GM12878 (cell line): ENCODE results near the gene DMRTB1. TPM values are rescaled to one million over a fixed set of nuclear protein-coding genes. Genes with fewer than 3 reads are reported as not detected.

ENCODE experiments used
- ATAC-seq: fragments of 200-7000 bp; cut with Tn5 transposase; 3 replicates; pipeline ENCODE4 v1.9.1; 2020; ENCODE audit warnings: mild to moderate bottlenecking, moderate library complexity
- BruUV-seq: library from RNA; stranded (reverse); fragments of 400-500 nt; replicated peaks from 2 replicates; lab custom pipeline; 2021; lab: Mats Ljungman, UMichigan
- CTCF ChIA-PET: fragments of 300-600 bp; sonication (Branson Sonifier 250); formaldehyde crosslinking; extraction: SDS; loops from one replicate; lab custom pipeline; 2021; ENCODE audit warnings: inconsistent platforms; lab: Yijun Ruan, JAX
- POLR2A ChIA-PET: fragments of 350-600 bp; formaldehyde crosslinking; extraction: SDS; loops from one replicate; lab custom pipeline; 2021; ENCODE audit warnings: inconsistent platforms; lab: Charles Lee
- RAD21 ChIA-PET: fragments of 300-600 bp; sonication (Branson Sonifier 250); formaldehyde crosslinking; loops from one replicate; lab custom pipeline; 2023; ENCODE audit warnings: antibody characterized with exemption; ENCODE audit not compliant: unreplicated experiment; lab: Charles Lee
- SMC1A ChIA-PET: fragments of 300-600 bp; sonication (Branson Sonifier 250); formaldehyde crosslinking; loops from one replicate; lab custom pipeline; 2023; ENCODE audit not compliant: unreplicated experiment, uncharacterized antibody; lab: Charles Lee
- DNase-seq: peaks from one replicate; pipeline ENCODE4 v3.0.0-alpha.2; 2011; ENCODE audit warnings: low read depth, low spot score
- FAIRE-seq: peaks from 3 replicates; lab custom pipeline; 2011; peaks lifted over from hg19 to GRCh38; lab: Jason Lieb, UNC
- H2AFZ ChIP-seq: 2 replicates; pipeline ENCODE4 v1.6.0; 2011; ENCODE audit warnings: low read depth, low read length, control low read depth; ENCODE audit not compliant: control insufficient read depth
- H3K27ac ChIP-seq: 2 replicates; pipeline ENCODE4 v1.5.1; 2011; ENCODE audit warnings: control low read depth; ENCODE audit not compliant: control insufficient read depth, insufficient read depth
- H3K27me3 ChIP-seq, 2 experiments: replicated peaks in 1 of 2; 2 replicates each; pipeline versions ENCODE4 v1.6.0 to v1.6.1; 2011; ENCODE audit warnings: low read length in 1 of 2; ENCODE audit not compliant: control insufficient read depth in 2 of 2, insufficient read depth in 2 of 2
- H3K36me3 ChIP-seq, 2 experiments: 2 replicates each; pipeline ENCODE4 v1.5.1; 2011; ENCODE audit warnings: low read length in 1 of 2; ENCODE audit not compliant: control insufficient read depth in 2 of 2, insufficient read depth in 2 of 2
- H3K4me1 ChIP-seq: 2 replicates; pipeline ENCODE4 v1.6.1; 2011; ENCODE audit warnings: mild to moderate bottlenecking, low read length, moderate library complexity, mixed read lengths; ENCODE audit not compliant: control insufficient read depth, insufficient read depth
- H3K4me2 ChIP-seq: 2 replicates; pipeline ENCODE4 v1.6.0; 2011; ENCODE audit warnings: control low read depth; ENCODE audit not compliant: control insufficient read depth, insufficient read depth
- H3K4me3 ChIP-seq: fragments of 200-600 bp; sonication (generic); 2 replicates; pipeline ENCODE4 v1.5.1; 2016
- H3K79me2 ChIP-seq: 2 replicates; pipeline ENCODE4 v1.6.0; 2011; ENCODE audit warnings: low read length; ENCODE audit not compliant: control insufficient read depth, insufficient read depth
- H3K9ac ChIP-seq: 2 replicates; pipeline ENCODE4 v1.8.0; 2011; ENCODE audit warnings: low read length, control low read depth, mixed read lengths; ENCODE audit not compliant: control insufficient read depth, insufficient read depth
- H3K9me3 ChIP-seq: replicated peaks from 3 replicates; pipeline ENCODE4 v1.5.1; 2011; ENCODE audit warnings: mild to moderate bottlenecking, low read length; ENCODE audit not compliant: control insufficient read depth, insufficient read depth
- H4K20me1 ChIP-seq: 2 replicates; pipeline ENCODE4 v1.6.0; 2011; ENCODE audit not compliant: control insufficient read depth, insufficient read depth
- BCL11A ChIP-seq: IDR thresholded peaks from 2 replicates; pipeline ENCODE4 v1.6.1; 2011; ENCODE audit warnings: low read depth, low read length
- EED ChIP-seq: sonication (generic); IDR thresholded peaks from 2 replicates; pipeline ENCODE4 v1.6.1; 2016; ENCODE audit warnings: antibody characterized with exemption, low read depth
- ESRRA ChIP-seq: IDR thresholded peaks from 2 replicates; pipeline ENCODE4 v1.6.1; 2012; ENCODE audit warnings: mild to moderate bottlenecking, low read length, improper control_type of control experiment
- FOS ChIP-seq: IDR thresholded peaks from 3 replicates; pipeline ENCODE4 v1.6.1; 2011; ENCODE audit warnings: borderline replicate concordance; ENCODE audit not compliant: insufficient read length; ENCODE audit errors: extremely low read depth
- KLF5 ChIP-seq: fragments of 450-650 bp; IDR thresholded peaks from 2 replicates; pipeline ENCODE4 v1.6.1; 2014; ENCODE audit warnings: mild to moderate bottlenecking; ENCODE audit not compliant: partially characterized antibody
- MLLT1 ChIP-seq: fragments of 450-650 bp; IDR thresholded peaks from 2 replicates; pipeline ENCODE4 v1.6.1; 2016; ENCODE audit warnings: mild to moderate bottlenecking
- NFXL1 ChIP-seq: fragments of 450-650 bp; IDR thresholded peaks from 2 replicates; pipeline ENCODE4 v1.6.1; 2017; ENCODE audit warnings: antibody characterized with exemption, mild to moderate bottlenecking, borderline replicate concordance
- POLR2A ChIP-seq: IDR thresholded peaks from 2 replicates; pipeline ENCODE4 v1.6.1; 2011; ENCODE audit warnings: low read depth, mild to moderate bottlenecking, low read length
- POLR2AphosphoS2 ChIP-seq: IDR thresholded peaks from 2 replicates; pipeline ENCODE4 v1.6.1; 2011; ENCODE audit warnings: low read depth, mild to moderate bottlenecking, low read length, improper control_type of control experiment, moderate library complexity
- RAD51 ChIP-seq: fragments of 450-650 bp; IDR thresholded peaks from 2 replicates; pipeline ENCODE4 v1.6.1; 2016; ENCODE audit warnings: moderate library complexity, mild to moderate bottlenecking, inconsistent platforms
- RELA ChIP-seq: fragments of 450-650 bp; IDR thresholded peaks from 2 replicates; pipeline ENCODE4 v1.8.0; 2014; ENCODE audit warnings: borderline replicate concordance; ENCODE audit not compliant: partially characterized antibody
- SMAD1 ChIP-seq: fragments of 450-650 bp; IDR thresholded peaks from 2 replicates; pipeline ENCODE4 v1.6.1; 2018; ENCODE audit warnings: mild to moderate bottlenecking, low read depth; ENCODE audit not compliant: partially characterized antibody
- TBL1XR1 ChIP-seq: IDR thresholded peaks from 2 replicates; pipeline ENCODE4 v1.6.1; 2012; ENCODE audit warnings: low read depth, low read length, improper control_type of control experiment
- TCF12 ChIP-seq: IDR thresholded peaks from 2 replicates; pipeline ENCODE4 v1.6.1; 2011; ENCODE audit warnings: low read depth, mild to moderate bottlenecking, low read length
- ZZZ3 ChIP-seq: IDR thresholded peaks from 2 replicates; pipeline ENCODE4 v1.6.1; 2011; ENCODE audit warnings: low read depth; ENCODE audit not compliant: control insufficient read depth, insufficient read length
- WGBS: methylation state at CpG from one replicate; pipeline ENCODE4 v1.1.6; 2016; ENCODE audit warnings: low lambda C conversion rate; ENCODE audit not compliant: insufficient replicate concordance, insufficient coverage; ENCODE audit errors: missing lambda C conversion rate; 5-methylcytosine and 5-hydroxymethylcytosine counted together
- in situ Hi-C: fragments of 300-500 bp; cut with MboI; formaldehyde crosslinking; loops from 9 replicates; pipeline ENCODE4 v1.14.3; 2018; ENCODE audit warnings: mixed read lengths
- intact Hi-C: fragments of 100-400 bp; cut with micrococcal nuclease; formaldehyde crosslinking; loops from one replicate; pipeline ENCODE4 v1.14.2; 2022; ENCODE audit not compliant: unreplicated experiment
- polyA plus RNA-seq, 11 experiments: library from polyadenylated mRNA; depleted of rRNA in 4 of 11; unstranded in 6 of 11; stranded (reverse) in 5 of 11; fragments of >200 nt; fragmentation: Nextera tagmentation in 4 of 11; fragmentation: Illumina TruSeq in 1 of 11; extraction: Ambion mirVana in 4 of 11; extraction: Trizol in 1 of 11; gene quantifications; 1 replicate in 1 of 11; 2 replicates in 10 of 11; pipeline versions ENCODE4 v1.2.1 to v1.2.3, GENCODE V29; 2011 to 2016; ENCODE audit warnings: inconsistent platforms in 2 of 11, missing spikeins in 2 of 11, low read depth in 1 of 11
- total RNA-seq, 4 experiments: library from RNA; depleted of rRNA in 3 of 4; stranded (reverse); fragments of >200 nt in 3 of 4; fragmentation: Illumina TruSeq in 1 of 4; extraction: Trizol in 1 of 4; gene quantifications; 2 replicates each; pipeline versions ENCODE4 v1.2.1 to v1.2.3, GENCODE V29; 2013 to 2021
- TF ChIP-seq, protein P1 (sequence below): fragments of 450-650 bp; IDR thresholded peaks from 2 replicates; pipeline ENCODE4 v1.6.1; 2017; ENCODE audit warnings: mild to moderate bottlenecking, moderate library complexity

DMRTB1 gene
- total and polyA plus RNA-seq, 10 of the 15 experiments (the other 5 are each of a cell fraction or from before 2014, with no cell fraction given) = not detected

DNA sequence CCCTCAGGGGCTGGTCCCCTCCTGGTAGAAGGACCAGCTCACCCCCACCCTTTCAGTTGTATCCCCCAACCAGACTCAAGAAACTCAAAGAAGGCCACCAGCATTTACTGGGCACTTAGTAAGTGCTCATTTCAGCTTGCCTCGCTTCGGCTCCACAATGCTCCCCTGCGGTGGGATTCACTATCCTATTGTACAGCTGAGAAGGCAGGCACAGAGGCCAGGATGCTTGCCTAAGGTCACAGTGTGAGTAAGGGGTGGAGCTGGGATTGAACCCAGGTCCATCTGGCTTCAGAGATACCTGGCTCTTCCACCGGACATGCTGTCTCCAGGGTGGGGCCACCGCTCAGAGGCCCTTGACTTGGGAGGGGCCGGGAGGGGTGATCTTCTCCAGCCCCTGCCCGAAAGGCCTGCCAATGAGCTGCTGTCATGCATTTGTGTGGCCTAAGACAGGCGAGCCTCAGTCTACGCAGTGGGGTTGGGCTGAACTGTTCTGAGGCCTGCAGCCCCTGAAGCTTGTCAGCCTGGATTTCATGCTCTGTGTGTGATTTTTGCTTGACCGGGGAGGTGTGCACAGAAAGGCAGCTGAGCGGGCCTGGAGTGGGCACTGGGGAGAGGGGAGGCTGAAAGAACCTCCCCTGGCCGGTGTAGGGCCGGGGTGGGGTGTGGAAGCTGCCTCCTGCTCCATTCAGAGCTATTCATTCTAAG, 48.1 kb downstream of the DMRTB1 start (continued):
- no peak for TF ChIP-seq FOS
- TF ChIP-seq TBL1XR1 = no peak
- no peak for TF ChIP-seq RAD51
- no peak for TF ChIP-seq POLR2AphosphoS2
- TF ChIP-seq MLLT1 = no peak
- no peak for TF ChIP-seq NFXL1

DNA sequence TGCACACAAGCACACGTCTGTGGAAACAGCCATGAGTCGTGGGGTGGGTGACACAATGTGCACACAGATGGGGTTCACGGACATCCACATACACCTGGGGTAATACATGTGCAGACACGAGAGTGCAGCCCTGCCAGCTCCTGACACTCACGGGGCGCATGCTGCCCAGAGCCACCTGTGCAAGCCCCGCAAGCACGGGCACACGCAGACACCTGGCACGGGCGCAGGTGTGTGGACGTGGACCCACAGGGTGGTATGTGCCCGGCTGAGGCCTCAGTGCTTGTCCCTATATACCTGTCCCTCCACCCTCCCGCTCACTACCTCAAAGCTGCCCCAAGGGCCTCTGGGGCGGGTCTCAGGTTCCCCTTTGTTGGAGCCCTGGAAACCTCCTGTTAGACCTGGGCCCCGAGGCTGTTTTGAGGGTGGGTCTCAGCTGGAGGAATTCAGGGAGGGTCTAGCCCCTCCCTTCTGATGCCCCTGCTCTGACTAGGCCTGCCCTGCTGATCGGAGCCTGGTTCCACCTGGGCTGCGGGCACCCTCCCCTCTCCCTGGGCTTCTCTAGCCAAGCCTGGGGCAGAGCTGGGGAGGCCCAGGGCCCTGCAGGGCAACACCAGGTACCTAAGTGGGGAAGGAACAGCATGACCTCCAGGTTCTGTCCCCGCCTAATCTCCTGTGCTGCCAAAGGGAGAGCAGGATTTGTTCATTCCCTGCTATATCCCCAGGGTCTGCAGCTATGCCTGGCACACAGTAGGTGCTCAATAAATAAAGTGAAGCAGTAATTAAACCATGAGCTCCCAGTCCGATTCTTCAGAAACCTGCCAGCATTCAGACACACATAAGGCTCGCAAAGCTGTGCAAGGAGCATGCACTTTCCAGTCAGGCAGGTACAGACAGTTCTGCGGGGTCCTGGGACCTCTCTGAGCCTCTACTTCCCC, 49.1 kb downstream of the DMRTB1 start:
- ChIA-PET SMC1A (no interaction called here), CTCF (no interaction called here), RAD21 (no interaction called here), POLR2A (no interaction called here)
- H3K36me3 ChIP-seq = no peaks in the 10 kb centered on the region
- H3K9me3 ChIP-seq = no peaks in the 10 kb centered on the region
- H3K4me3 ChIP-seq = no peak overlapping the region
- no peaks in the 10 kb centered on the region for H3K79me2 ChIP-seq
- 35% methylated on average over 21 of the region's 22 CpGs for WGBS
- in situ Hi-C loops (no loop called here), intact Hi-C loops (no loop called here)
- no peak for DNase-seq
- no peak for ATAC-seq
- no peak for FAIRE-seq
- H4K20me1 ChIP-seq = no peaks in the 10 kb centered on the region
- H2AFZ ChIP-seq = no peak overlapping the region
- no peak overlapping the region for H3K4me2 ChIP-seq
- BruUV-seq = no TSS peak
- no peak overlapping the region for H3K27ac ChIP-seq
- H3K9ac ChIP-seq = no peak overlapping the region
- H3K27me3 ChIP-seq = no peaks in the 10 kb centered on the region
- H3K4me1 ChIP-seq = no peaks in the 10 kb centered on the region
- TF ChIP-seq TCF12 = no peak
- no peak for TF ChIP-seq EED
- no peak for TF ChIP-seq RELA
- TF ChIP-seq POLR2A = no peak
- TF ChIP-seq, protein P1, sequence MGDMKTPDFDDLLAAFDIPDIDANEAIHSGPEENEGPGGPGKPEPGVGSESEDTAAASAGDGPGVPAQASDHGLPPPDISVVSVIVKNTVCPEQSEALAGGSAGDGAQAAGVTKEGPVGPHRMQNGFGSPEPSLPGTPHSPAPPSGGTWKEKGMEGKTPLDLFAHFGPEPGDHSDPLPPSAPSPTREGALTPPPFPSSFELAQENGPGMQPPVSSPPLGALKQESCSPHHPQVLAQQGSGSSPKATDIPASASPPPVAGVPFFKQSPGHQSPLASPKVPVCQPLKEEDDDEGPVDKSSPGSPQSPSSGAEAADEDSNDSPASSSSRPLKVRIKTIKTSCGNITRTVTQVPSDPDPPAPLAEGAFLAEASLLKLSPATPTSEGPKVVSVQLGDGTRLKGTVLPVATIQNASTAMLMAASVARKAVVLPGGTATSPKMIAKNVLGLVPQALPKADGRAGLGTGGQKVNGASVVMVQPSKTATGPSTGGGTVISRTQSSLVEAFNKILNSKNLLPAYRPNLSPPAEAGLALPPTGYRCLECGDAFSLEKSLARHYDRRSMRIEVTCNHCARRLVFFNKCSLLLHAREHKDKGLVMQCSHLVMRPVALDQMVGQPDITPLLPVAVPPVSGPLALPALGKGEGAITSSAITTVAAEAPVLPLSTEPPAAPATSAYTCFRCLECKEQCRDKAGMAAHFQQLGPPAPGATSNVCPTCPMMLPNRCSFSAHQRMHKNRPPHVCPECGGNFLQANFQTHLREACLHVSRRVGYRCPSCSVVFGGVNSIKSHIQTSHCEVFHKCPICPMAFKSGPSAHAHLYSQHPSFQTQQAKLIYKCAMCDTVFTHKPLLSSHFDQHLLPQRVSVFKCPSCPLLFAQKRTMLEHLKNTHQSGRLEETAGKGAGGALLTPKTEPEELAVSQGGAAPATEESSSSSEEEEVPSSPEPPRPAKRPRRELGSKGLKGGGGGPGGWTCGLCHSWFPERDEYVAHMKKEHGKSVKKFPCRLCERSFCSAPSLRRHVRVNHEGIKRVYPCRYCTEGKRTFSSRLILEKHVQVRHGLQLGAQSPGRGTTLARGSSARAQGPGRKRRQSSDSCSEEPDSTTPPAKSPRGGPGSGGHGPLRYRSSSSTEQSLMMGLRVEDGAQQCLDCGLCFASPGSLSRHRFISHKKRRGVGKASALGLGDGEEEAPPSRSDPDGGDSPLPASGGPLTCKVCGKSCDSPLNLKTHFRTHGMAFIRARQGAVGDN = no peak
- no peak for TF ChIP-seq BCL11A
- TF ChIP-seq SMAD1 = no peak
- no peak for TF ChIP-seq KLF5
- no peak for TF ChIP-seq RAD51
- TF ChIP-seq ZZZ3 = no peak
- no peak for TF ChIP-seq ESRRA
